Astrocyte of the cerebellum (primary cell): ENCODE measurements around the gene EMD.

Experiments
- DNase-seq: peaks from one replicate; pipeline ENCODE4 v3.0.0-alpha.2; 2011; ENCODE audit warnings: low read depth
- H3K4me3 ChIP-seq: 2 replicates; pipeline ENCODE4 v1.5.1; 2011; ENCODE audit warnings: mild to moderate bottlenecking, low read depth, low read length, moderate library complexity
- CTCF ChIP-seq: IDR thresholded peaks from 2 replicates; pipeline ENCODE4 v1.5.1; 2012; ENCODE audit warnings: low read length, low read depth, moderate library complexity, mild to moderate bottlenecking; ENCODE audit errors: missing control alignments
- in situ Hi-C: cut with HindIII; loops from 2 replicates; pipeline ENCODE4 v1.10.0; 2017; ENCODE audit warnings: low sequenced_read_pairs

The EMD gene

DNA sequence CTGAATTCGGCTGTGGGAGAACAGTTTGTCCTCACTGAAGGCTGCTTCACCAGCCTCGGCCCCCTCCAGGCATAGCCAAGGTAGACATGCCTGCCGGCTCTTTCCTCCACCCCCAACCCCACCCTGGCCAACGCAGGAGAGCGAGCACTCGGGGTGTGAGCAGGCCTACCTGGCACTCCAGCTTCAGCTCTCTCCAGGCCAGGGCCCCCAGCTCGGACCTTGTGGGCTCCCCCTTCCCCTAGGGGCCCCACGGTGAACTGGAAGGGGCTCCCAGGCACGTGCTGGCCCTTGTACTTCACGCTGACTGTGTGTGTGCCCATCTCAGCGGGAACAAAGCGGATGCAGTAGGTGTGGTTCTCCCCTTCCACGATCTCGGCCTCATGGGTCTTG lies 27.1 kb upstream of the EMD start:
- TF ChIP-seq CTCF: no peak
- in situ Hi-C loops: no loop called here
- DNase-seq: no peak
- H3K4me3 ChIP-seq: no peak overlapping the region

DNA sequence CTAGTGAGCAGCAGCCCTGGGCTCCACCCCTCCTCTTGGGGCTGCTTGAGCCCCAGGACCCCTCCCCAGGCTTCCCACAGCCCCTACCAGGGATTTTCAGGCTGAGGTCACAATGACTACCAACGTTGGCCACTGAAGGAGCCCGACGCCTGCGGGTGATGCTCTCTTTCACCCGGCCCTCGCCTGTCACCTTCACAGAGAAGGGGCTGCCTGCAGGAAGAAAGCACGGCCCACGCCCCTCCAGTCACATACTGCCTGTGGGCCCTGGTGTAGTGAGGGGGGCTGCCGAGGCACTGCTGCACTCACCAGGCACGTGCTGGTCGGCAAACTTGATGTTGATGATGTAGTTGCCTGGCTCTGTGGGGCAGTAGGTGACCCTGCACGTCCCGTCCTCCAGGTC lies 26.6 kb upstream of the EMD start:
- no peak for DNase-seq
- no peak overlapping the region for H3K4me3 ChIP-seq
- in situ Hi-C loops: no loop called here
- TF ChIP-seq CTCF: no peak

- no peak for TF ChIP-seq CTCF
- no peak overlapping the region for H3K4me3 ChIP-seq
- no peak for DNase-seq
- in situ Hi-C loops: no loop called here
Observed at GRCh38 chrX:154353172-154353843, 25.8 kb upstream of the EMD start.

DNA sequence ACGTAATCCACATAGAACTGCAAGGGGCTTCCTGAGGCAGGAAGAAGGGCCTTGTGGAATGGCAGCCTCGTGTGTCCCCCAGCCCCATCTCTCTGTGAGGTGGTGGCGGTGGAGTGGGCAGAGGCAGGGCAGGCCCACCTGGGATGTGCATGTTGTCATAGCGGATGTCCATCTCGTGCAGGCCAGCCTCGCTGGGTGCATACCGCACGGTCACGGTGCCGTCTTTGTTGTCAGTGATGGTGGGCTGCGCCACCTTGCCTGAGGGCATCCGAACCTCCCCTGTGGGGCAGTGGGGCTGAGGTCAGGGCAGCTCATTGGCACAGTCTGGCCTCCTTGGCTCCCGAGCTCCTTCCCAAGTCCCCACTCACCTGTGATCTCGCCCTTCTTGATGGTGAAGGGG lies 25.1 kb upstream of the EMD start:
- no peak for DNase-seq
- in situ Hi-C loops: no loop called here
- H3K4me3 ChIP-seq: no peak overlapping the region
- no peak for TF ChIP-seq CTCF

DNA sequence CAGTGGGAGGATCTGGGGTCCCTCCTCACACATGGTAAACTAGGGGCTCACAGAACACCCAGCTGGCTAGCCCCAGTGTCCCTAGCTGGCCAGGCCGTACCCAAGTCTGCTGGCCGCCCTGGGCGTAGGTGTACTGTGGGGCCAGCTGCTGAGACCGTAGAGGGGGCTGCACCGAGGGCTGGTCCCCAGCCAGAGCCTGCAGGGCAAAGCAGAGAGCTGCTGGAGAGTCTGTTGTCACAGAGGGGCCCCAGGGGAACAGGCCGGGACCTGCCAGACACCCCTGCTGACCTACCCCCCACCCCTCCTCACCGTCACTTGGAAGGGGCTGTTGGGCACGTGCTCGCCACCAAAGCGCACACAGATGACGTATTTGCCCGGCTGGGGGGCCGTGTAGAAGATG lies 24.6 kb upstream of the EMD start:
- DNase-seq: no peak
- in situ Hi-C loops: no loop called here
- H3K4me3 ChIP-seq: no peak overlapping the region
- no peak for TF ChIP-seq CTCF

- in situ Hi-C loops: no loop called here
- TF ChIP-seq CTCF: no peak
- H3K4me3 ChIP-seq: no peak overlapping the region
- no peak for DNase-seq
Observed at GRCh38 chrX:154355094-154355775, 23.9 kb upstream of the EMD start.
